Hematopoietic multipotent progenitor cell treated with erythropoietin and hydrocortisone succinate and interleukin-3 and kit ligand, for 17 days (in vitro differentiated cells): ENCODE measurements around the gene SOX6.
"Not testable (repeated sequence)": the region's sequence is repeated elsewhere in the genome, so short reads cannot be mapped to it uniquely, and the experiment has no call there.

Experiments
- DNase-seq: peaks from one replicate; pipeline ENCODE4 v3.0.0-alpha.2; 2015; ENCODE audit warnings: low spot score

The SOX6 gene

DNA sequence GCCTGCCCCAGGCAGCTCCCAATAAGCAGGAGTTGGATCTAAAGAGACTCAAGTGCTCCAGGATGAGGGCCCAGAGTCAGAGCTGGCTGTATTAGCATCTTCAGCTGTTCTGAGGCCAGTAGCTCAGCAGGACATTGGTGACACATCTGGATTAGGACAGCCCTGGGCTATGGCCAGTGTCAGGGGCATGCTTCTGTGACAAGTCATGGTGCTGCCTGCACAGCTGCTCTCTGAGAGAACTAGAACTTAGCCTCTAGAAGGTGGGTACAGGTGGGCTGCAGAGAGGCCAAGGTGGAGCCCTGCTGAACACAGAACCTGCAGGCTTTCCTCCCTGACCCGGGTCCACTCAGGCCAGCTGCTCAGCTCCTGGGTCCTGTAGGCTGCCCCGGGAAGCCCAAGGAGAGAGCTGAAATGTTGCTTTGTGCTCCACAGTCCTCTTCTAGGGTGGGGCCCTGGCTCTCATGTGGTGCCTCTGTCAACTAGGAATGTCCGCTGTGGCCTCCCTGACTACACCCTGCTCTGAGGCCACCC lies 426.9 kb downstream of the SOX6 start:
- DNase-seq, result no peak

DNA sequence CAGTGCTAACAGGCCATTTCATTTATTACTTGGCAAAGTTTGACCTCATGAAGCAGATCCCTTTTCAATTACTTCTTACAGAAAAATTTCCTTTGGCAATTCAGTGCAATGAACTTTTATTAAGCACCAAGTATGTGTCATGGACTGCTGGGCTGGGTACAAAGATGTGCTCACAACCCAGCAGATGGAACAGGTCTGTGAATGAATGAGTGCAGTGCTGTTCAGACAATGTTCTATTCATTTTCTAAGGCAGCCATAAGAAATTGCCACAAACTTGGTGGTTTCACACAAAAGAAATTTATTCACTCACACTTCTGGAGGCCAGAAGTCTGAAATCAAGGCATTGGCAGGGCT lies 428.5 kb downstream of the SOX6 start:
- DNase-seq, result no peak

DNA sequence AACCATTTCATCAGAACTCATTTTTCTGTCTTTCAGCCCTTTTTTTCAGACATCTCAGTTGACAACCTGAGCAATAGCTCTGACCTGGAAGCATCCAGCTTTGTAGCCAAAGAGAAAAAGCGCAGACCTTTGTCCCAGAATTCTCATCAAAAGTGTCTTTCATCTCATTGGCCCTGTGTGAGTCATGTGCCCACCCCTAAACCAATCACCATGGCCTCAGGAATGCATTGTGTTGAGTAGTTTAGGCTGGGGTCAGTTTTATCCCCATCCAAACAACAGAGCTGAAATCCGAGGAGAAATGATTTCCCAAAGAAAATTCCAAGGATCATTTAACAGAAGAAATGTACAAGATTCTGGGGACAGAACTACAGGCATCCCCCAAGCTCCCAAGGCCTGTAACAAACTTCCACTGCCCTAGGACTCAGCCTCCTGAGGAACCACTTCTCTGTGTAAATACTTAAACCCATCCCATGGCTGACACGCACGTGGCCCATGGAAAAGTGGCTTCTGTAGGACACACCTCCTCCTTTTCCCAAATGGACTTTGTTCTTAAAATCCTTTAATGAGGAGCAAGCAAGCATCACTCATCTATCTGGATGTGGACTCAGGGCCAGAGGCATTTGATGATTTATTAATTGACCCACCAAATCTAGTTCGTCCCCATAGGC lies 429.0 kb downstream of the SOX6 start:
- DNase-seq, result no peak

GRCh38 chr11:15926071-15926470 lies 430.3 kb downstream of the SOX6 start:
- DNase-seq, result no peak

- DNase-seq, result no peak
These were observed 433.2 kb downstream of the SOX6 start for GRCh38 chr11:15923183-15923582.

- DNase-seq, result not testable (repeated sequence)
These were observed 433.6 kb downstream of the SOX6 start for GRCh38 chr11:15922745-15923144.

DNA sequence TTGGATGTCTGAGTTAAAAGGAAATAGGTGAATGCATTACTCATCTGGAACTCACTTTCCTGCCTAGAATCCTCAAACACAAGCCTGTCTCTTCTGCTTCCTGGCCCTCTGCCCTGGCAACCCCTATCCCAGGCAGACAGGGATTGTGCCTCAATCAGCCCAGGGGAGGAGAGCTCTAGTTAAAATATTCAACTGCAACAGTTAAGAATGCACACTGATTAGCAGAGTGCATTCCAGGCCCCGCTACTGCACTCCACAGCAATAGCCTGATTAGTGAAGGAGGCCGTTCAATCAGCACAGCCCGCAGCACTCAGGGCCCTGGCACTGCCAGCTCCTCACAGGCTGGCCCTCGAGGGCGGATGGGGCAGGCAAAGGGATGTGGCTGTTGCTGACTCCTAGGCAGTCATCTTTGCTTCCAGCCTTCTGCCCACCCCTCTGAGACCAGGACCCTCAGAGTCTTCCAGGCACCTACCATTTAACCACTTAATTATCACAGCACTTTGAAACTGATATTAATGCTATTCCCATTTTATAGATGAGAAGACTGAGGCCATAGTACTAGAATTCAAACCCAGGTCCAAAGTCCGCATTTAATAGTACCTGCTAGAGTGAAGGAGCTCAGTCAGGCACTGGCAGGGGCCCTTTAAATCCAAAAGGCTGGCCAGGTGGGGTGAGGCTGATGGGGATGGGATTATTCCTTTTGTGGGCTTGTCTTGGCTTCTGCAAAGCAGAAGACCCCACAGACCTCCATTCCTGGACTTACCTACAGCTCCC lies 435.3 kb downstream of the SOX6 start:
- no peak for DNase-seq

DNA sequence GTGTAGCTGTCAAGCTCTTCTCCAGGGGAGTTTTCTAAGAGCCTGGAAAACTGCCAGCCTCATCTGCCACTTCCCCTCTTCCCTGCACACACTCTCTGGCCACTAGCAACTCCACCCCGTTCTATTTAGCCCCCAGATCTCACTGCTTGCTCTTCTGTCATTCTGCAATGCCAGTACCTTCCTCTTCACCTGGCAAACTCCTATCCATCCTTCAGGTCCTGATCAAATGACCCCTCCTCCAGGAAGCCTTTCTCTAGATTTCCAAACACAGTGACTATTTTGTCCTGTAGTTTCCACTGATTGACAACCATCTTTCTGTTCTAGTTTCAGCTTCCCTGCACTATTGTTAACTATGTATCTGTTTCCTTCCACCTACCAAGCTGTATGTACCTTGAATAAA lies 437.7 kb downstream of the SOX6 start:
- DNase-seq, result no peak

DNA sequence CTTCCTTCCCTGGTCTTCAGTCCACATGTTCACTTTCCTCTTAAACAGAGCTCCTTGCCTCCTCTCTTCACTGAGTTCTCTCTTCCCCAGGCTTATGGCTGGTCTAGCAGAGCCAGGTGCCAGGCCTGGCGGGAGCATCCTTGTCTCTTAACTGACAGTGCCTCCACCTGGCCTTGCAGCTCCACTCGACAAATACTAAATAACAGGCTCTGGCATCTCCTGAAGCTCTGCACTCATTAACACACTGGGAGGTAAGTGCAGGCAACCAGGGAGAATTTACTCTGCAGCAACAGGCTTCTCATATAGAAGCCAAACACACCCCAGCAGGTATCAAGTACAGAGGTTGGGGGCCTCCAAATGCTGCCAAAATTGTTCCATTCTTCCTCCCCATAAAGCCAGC lies 438.1 kb downstream of the SOX6 start:
- no peak for DNase-seq
